Spleen (tissue), 7 donors: ENCODE data around the gene EYS.

Source experiments
- CTCF ChIP-seq, 11 experiments: fragments of 200-600 bp in 7 of 11; fragments of 450-650 bp in 4 of 11; sonication (generic) in 4 of 11; IDR thresholded peaks in 8 of 11; conservative IDR thresholded peaks in 3 of 11; 1 replicate in 7 of 11; 2 replicates in 4 of 11; pipeline versions ENCODE4 v1.4.0 to v1.8.0; 2016 to 2021; ENCODE audit warnings: antibody characterized with exemption in 11 of 11, inconsistent platforms in 4 of 11, mild to moderate bottlenecking in 1 of 11
- POLR2AphosphoS5 ChIP-seq, 3 donors: sonication (generic); formaldehyde crosslinking; IDR thresholded peaks; one replicate each; pipeline ENCODE4 v1.5.1; 2017; ENCODE audit warnings: antibody characterized with exemption in 3 of 3
- donor health status: DM: no; HTN: no; CAD: no; lungs with moderate emphysema.
- donor health status: DM: no; HTN: no; CAD: no.
- donor health status: DM: no; HTN: no; CAD: no.

- no peak for TF ChIP-seq CTCF (IDR thresholded peaks at IDR 0.05 in 8 of 11, conservative IDR thresholded peaks at IDR 0.05 in 3 of 11)
- TF ChIP-seq POLR2AphosphoS5 (IDR thresholded peaks at IDR 0.05): no peak
Observed at GRCh38 chr6:63935732-63936131, 1771.3 kb downstream of the EYS start.
